KMS-11 (cell line): ENCODE measurements around the gene FHAD1.

ENCODE experiments used
- H2AFZ ChIP-seq: fragments of 200-600 bp; sonication (generic); 2 replicates; pipeline ENCODE4 v1.6.1; 2016; ENCODE audit warnings: antibody characterized with exemption, mixed run types, low read depth
- H3K27ac ChIP-seq: fragments of 200-600 bp; sonication (generic); 2 replicates; pipeline ENCODE4 v1.6.1; 2016; ENCODE audit warnings: mild to moderate bottlenecking, mixed run types
- H3K27me3 ChIP-seq: fragments of 200-600 bp; sonication (generic); 2 replicates; pipeline ENCODE4 v1.6.1; 2017; ENCODE audit warnings: mild to moderate bottlenecking, low read depth, mixed run types, moderate library complexity; ENCODE audit not compliant: insufficient read depth
- H3K36me3 ChIP-seq: fragments of 200-600 bp; sonication (generic); 2 replicates; pipeline ENCODE4 v1.6.1; 2017; ENCODE audit warnings: mild to moderate bottlenecking, mixed run types; ENCODE audit not compliant: insufficient read depth
- H3K4me1 ChIP-seq: fragments of 200-600 bp; sonication (generic); 2 replicates; pipeline ENCODE4 v1.6.1; 2016; ENCODE audit warnings: mild to moderate bottlenecking, low read depth, mixed run types; ENCODE audit not compliant: poor library complexity, severe bottlenecking
- H3K4me2 ChIP-seq: fragments of 200-600 bp; sonication (generic); 2 replicates; pipeline ENCODE4 v1.7.0; 2016; ENCODE audit warnings: mild to moderate bottlenecking, mixed run types
- H3K4me3 ChIP-seq: fragments of 200-600 bp; sonication (generic); IDR thresholded peaks from 2 replicates; pipeline ENCODE4 v1.6.1; 2017; ENCODE audit warnings: low read depth, low read length, mixed read lengths; ENCODE audit not compliant: insufficient read depth
- H3K79me2 ChIP-seq: fragments of 200-600 bp; sonication (generic); 2 replicates; pipeline ENCODE4 v1.6.1; 2016; ENCODE audit warnings: low read depth, mixed run types; ENCODE audit not compliant: insufficient read depth
- H3K9ac ChIP-seq: fragments of 200-600 bp; sonication (generic); 2 replicates; pipeline ENCODE4 v1.6.1; 2016; ENCODE audit warnings: mild to moderate bottlenecking, mixed run types
- H4K20me1 ChIP-seq: fragments of 200-600 bp; sonication (generic); 2 replicates; pipeline ENCODE4 v1.6.1; 2016; ENCODE audit warnings: mild to moderate bottlenecking, mixed run types; ENCODE audit not compliant: insufficient read depth
- CTCF ChIP-seq: fragments of 200-600 bp; sonication (generic); conservative IDR thresholded peaks from 2 replicates; pipeline ENCODE4 v1.6.1; 2017; ENCODE audit warnings: low read depth, mild to moderate bottlenecking, antibody characterized with exemption, low read length, moderate library complexity, mixed read lengths

Gene FHAD1

GRCh38 chr1:15238789-15239188 lies 8.2 kb upstream of the FHAD1 start:
- Histone ChIP-seq H3K4me1 (no peaks in the 10 kb centered on the region), H2AFZ (no peak overlapping the region), H3K4me2 (no peak overlapping the region), H3K27ac (no peak overlapping the region), H3K4me3 (no peak overlapping the region), H3K27me3 (no peaks in the 10 kb centered on the region; the same call in 1 of the 2 replicates), H3K36me3 (no peaks in the 10 kb centered on the region), H4K20me1 (no peaks in the 10 kb centered on the region), H3K9ac (no peak overlapping the region), H3K79me2 (no peaks in the 10 kb centered on the region)
- TF ChIP-seq CTCF, result no peak

GRCh38 chr1:15242766-15243165 lies 4.3 kb upstream of the FHAD1 start:
- H2AFZ ChIP-seq, result no peak overlapping the region
- no peak for TF ChIP-seq CTCF
- H3K4me1 ChIP-seq, result peaks cover 9% of the 10 kb centered on the region
- H3K4me2 ChIP-seq, result no peak overlapping the region
- no peaks in the 10 kb centered on the region for H3K36me3 ChIP-seq
- no peak overlapping the region for H3K27ac ChIP-seq
- peaks cover 5% of the 10 kb centered on the region for H3K27me3 ChIP-seq
- no peak overlapping the region for H3K9ac ChIP-seq
- no peak overlapping the region for H3K4me3 ChIP-seq
- H3K79me2 ChIP-seq, result no peaks in the 10 kb centered on the region
- no peaks in the 10 kb centered on the region for H4K20me1 ChIP-seq

GRCh38 chr1:15243275-15244043 lies 3.6 kb upstream of the FHAD1 start:
- Histone ChIP-seq H3K27me3 (peaks cover 6% of the 10 kb centered on the region), H3K27ac (no peak overlapping the region), H2AFZ (no peak overlapping the region), H3K79me2 (no peaks in the 10 kb centered on the region), H3K9ac (no peak overlapping the region), H3K4me2 (no peak overlapping the region), H3K4me1 (peaks cover 14% of the 10 kb centered on the region), H4K20me1 (no peaks in the 10 kb centered on the region), H3K36me3 (no peaks in the 10 kb centered on the region), H3K4me3 (no peak overlapping the region)
- TF ChIP-seq CTCF, result no peak

- H3K4me1 ChIP-seq, result peaks cover 27% of the 10 kb centered on the region
- H2AFZ ChIP-seq, result no peak overlapping the region
- H3K4me2 ChIP-seq, result no peak overlapping the region
- H3K36me3 ChIP-seq, result no peaks in the 10 kb centered on the region
- H3K27ac ChIP-seq, result no peak overlapping the region
- TF ChIP-seq CTCF, result no peak
- H3K4me3 ChIP-seq, result no peak overlapping the region
- H3K27me3 ChIP-seq, result peaks cover 12% of the 10 kb centered on the region
- no peaks in the 10 kb centered on the region for H4K20me1 ChIP-seq
- H3K79me2 ChIP-seq, result no peaks in the 10 kb centered on the region
- no peak overlapping the region for H3K9ac ChIP-seq
Measured at GRCh38 chr1:15244813-15245212, 2.2 kb upstream of the FHAD1 start.
